H1 (cell line): ENCODE measurements around the gene PAX3. TPM values are rescaled to one million over a fixed set of nuclear protein-coding genes. Genes with fewer than 3 reads are reported as not detected.
A peak's percentile ranks its signal among the peaks of the same experiment; 100 is the strongest.

Experiments used
- CTCF ChIA-PET: fragments of 300-600 bp; sonication (Branson Sonifier 250); formaldehyde crosslinking; loops from one replicate; lab custom pipeline; 2021; ENCODE audit not compliant: partially characterized antibody; lab: Charles Lee
- POLR2A ChIA-PET: fragments of 300-600 bp; sonication (Branson Sonifier 250); formaldehyde crosslinking; loops from one replicate; lab custom pipeline; 2021; ENCODE audit warnings: inconsistent platforms; ENCODE audit not compliant: partially characterized antibody; lab: Charles Lee
- DNase-seq, 2 experiments: peaks; one replicate each; pipeline versions ENCODE4 v3.0.0 to v3.0.0-alpha.2; 2010 to 2022; ENCODE audit warnings: low spot score in 2 of 2, low read depth in 1 of 2, mixed read lengths in 1 of 2
- FAIRE-seq: peaks from 2 replicates; lab custom pipeline; 2011; peaks lifted over from hg19 to GRCh38; lab: Jason Lieb, UNC
- H2AFZ ChIP-seq: 2 replicates; pipeline ENCODE4 v1.8.1; 2012; ENCODE audit warnings: low read length, inconsistent platforms
- H2AK5ac ChIP-seq: 2 replicates; pipeline ENCODE4 v1.6.1; 2013; ENCODE audit warnings: low read depth, low read length
- H2BK120ac ChIP-seq: replicated peaks from 2 replicates; pipeline ENCODE3; 2013; ENCODE audit warnings: low read depth, low read length, inconsistent platforms
- H2BK12ac ChIP-seq: 2 replicates; pipeline ENCODE4 v1.6.1; 2013; ENCODE audit warnings: low read depth, low read length
- H2BK15ac ChIP-seq: 2 replicates; pipeline ENCODE4 v1.6.1; 2013; ENCODE audit warnings: low read length
- H2BK20ac ChIP-seq: 2 replicates; pipeline ENCODE4 v1.6.1; 2013; ENCODE audit warnings: low read length
- H2BK5ac ChIP-seq: 2 replicates; pipeline ENCODE4 v1.6.1; 2013; ENCODE audit warnings: low read depth, low read length
- H3K14ac ChIP-seq: 2 replicates; pipeline ENCODE4 v1.6.1; 2013; ENCODE audit warnings: inconsistent platforms; ENCODE audit not compliant: insufficient read length
- H3K18ac ChIP-seq: 2 replicates; pipeline ENCODE4 v1.6.1; 2013; ENCODE audit warnings: low read length; ENCODE audit errors: extremely low read depth
- H3K23ac ChIP-seq: 2 replicates; pipeline ENCODE4 v1.6.1; 2013; ENCODE audit warnings: inconsistent platforms; ENCODE audit not compliant: insufficient read length
- H3K23me2 ChIP-seq: 2 replicates; pipeline ENCODE4 v1.6.1; 2013; ENCODE audit warnings: low read depth, low read length
- H3K27ac ChIP-seq: 2 replicates; pipeline ENCODE4 v1.6.1; 2011; ENCODE audit warnings: low read depth, low read length, inconsistent platforms
- H3K27me3 ChIP-seq, 4 experiments: replicated peaks in 1 of 4; 1 replicate in 1 of 4; 2 replicates in 3 of 4; pipeline versions ENCODE4 v1.6.1 to v1.8.1; 2011 to 2013; ENCODE audit warnings: low read length in 3 of 4, mild to moderate bottlenecking in 3 of 4, inconsistent platforms in 2 of 4, mixed read lengths in 2 of 4, moderate library complexity in 1 of 4; ENCODE audit not compliant: control insufficient read depth in 3 of 4, insufficient read depth in 3 of 4; ENCODE audit errors: extremely low read depth in 1 of 4
- H3K36me3 ChIP-seq, 4 experiments: 2 replicates each; pipeline versions ENCODE4 v1.6.1 to v1.8.1; 2011 to 2013; ENCODE audit warnings: mild to moderate bottlenecking in 4 of 4, low read length in 3 of 4, moderate library complexity in 2 of 4, control low read depth in 1 of 4, inconsistent platforms in 1 of 4; ENCODE audit not compliant: insufficient read depth in 4 of 4, control insufficient read depth in 2 of 4
- H3K4ac ChIP-seq: replicated peaks from 2 replicates; pipeline ENCODE3; 2013; ENCODE audit warnings: low read length, low read depth, mixed read lengths, inconsistent platforms; ENCODE audit not compliant: insufficient read length
- H3K4me1 ChIP-seq, 4 experiments: replicated peaks in 1 of 4; 1 replicate in 1 of 4; 2 replicates in 3 of 4; pipeline versions ENCODE4 v1.6.1 to v1.8.1; 2011 to 2013; ENCODE audit warnings: low read length in 3 of 4, inconsistent platforms in 2 of 4, mixed read lengths in 1 of 4; ENCODE audit not compliant: insufficient read depth in 4 of 4, control insufficient read depth in 3 of 4
- H3K4me2 ChIP-seq, 2 experiments: 2 replicates each; pipeline versions ENCODE4 v1.6.1 to v1.8.1; 2011 to 2013; ENCODE audit warnings: low read depth in 2 of 2, low read length in 2 of 2, control low read depth in 1 of 2, inconsistent platforms in 1 of 2, mild to moderate bottlenecking in 1 of 2; ENCODE audit not compliant: insufficient read depth in 1 of 2
- H3K4me3 ChIP-seq, 4 experiments: fragments of 200-600, 300-600 bp in 1 of 4; sonication (generic), shearing (Covaris generic), sonication (Bioruptor Twin) in 1 of 4; 2 replicates each; pipeline versions ENCODE4 v1.5.1 to v1.8.1; 2011 to 2016; ENCODE audit warnings: low read length in 4 of 4, low read depth in 3 of 4, control low read depth in 2 of 4, inconsistent platforms in 2 of 4, mild to moderate bottlenecking in 2 of 4, mixed read lengths in 1 of 4, moderate library complexity in 1 of 4; ENCODE audit not compliant: insufficient read depth in 2 of 4; ENCODE audit errors: extremely low read depth in 1 of 4
- H3K56ac ChIP-seq: replicated peaks from 2 replicates; pipeline ENCODE3; 2013; ENCODE audit warnings: low read depth, mild to moderate bottlenecking, mixed read lengths, low read length, inconsistent platforms; ENCODE audit not compliant: insufficient read length
- H3K79me1 ChIP-seq: 2 replicates; pipeline ENCODE4 v1.6.1; 2013; ENCODE audit warnings: low read depth, low read length, control low read depth
- H3K79me2 ChIP-seq, 2 experiments: 2 replicates each; pipeline versions ENCODE4 v1.6.1 to v1.8.1; 2012 to 2013; ENCODE audit warnings: low read length in 2 of 2, mild to moderate bottlenecking in 2 of 2, inconsistent platforms in 1 of 2; ENCODE audit not compliant: insufficient read depth in 2 of 2, control insufficient read depth in 1 of 2
- H3K9ac ChIP-seq, 4 experiments: replicated peaks in 1 of 4; 1 replicate in 1 of 4; 2 replicates in 3 of 4; pipeline versions ENCODE4 v1.6.1 to v1.8.1; 2011 to 2013; ENCODE audit warnings: low read depth in 3 of 4, low read length in 3 of 4, control low read depth in 2 of 4, mild to moderate bottlenecking in 2 of 4, moderate library complexity in 2 of 4, inconsistent platforms in 1 of 4; ENCODE audit errors: extremely low read depth in 1 of 4
- H3K9me3 ChIP-seq, 2 experiments: 2 replicates each; pipeline versions ENCODE4 v1.6.1 to v1.8.1; 2012 to 2013; ENCODE audit warnings: mild to moderate bottlenecking in 2 of 2, moderate library complexity in 2 of 2, control low read depth in 1 of 2, inconsistent platforms in 1 of 2, low read depth in 1 of 2, low read length in 1 of 2, mixed read lengths in 1 of 2; ENCODE audit not compliant: insufficient read depth in 2 of 2
- H4K20me1 ChIP-seq, 2 experiments: replicated peaks in 1 of 2; 2 replicates each; pipeline versions ENCODE3 to v1.8.1; 2011 to 2013; ENCODE audit warnings: inconsistent platforms in 2 of 2, low read length in 2 of 2, mild to moderate bottlenecking in 1 of 2; ENCODE audit not compliant: insufficient read depth in 2 of 2, control insufficient read depth in 1 of 2
- H4K5ac ChIP-seq: 2 replicates; pipeline ENCODE4 v1.6.1; 2013; ENCODE audit warnings: low read length, low read depth, mixed read lengths, inconsistent platforms; ENCODE audit not compliant: insufficient read length
- H4K8ac ChIP-seq: 2 replicates; pipeline ENCODE4 v1.8.0; 2013; ENCODE audit warnings: mild to moderate bottlenecking, moderate library complexity, low read length, inconsistent platforms; ENCODE audit not compliant: insufficient read depth; ENCODE audit errors: extremely low read depth
- H4K91ac ChIP-seq: replicated peaks from 2 replicates; pipeline ENCODE3; 2013; ENCODE audit warnings: low read length, mixed read lengths, inconsistent platforms; ENCODE audit not compliant: insufficient read length
- CBX8 ChIP-seq: fragments of 300-800, 300-1000 bp; sonication (generic); IDR thresholded peaks from 2 replicates; pipeline ENCODE4 v1.7.1; 2016; ENCODE audit warnings: low read depth, low read length, borderline replicate concordance
- EZH2 ChIP-seq: fragments of 200-600 bp; sonication (generic); IDR thresholded peaks from 2 replicates; pipeline ENCODE4 v1.7.1; 2012; ENCODE audit warnings: low read depth, mild to moderate bottlenecking, moderate library complexity, low read length, inconsistent platforms; ENCODE audit not compliant: severe bottlenecking
- MAFK ChIP-seq: IDR thresholded peaks from 2 replicates; pipeline ENCODE4 v1.6.1; 2012; ENCODE audit warnings: low read depth, mild to moderate bottlenecking, improper control_type of control experiment, low read length
- RNF2 ChIP-seq: fragments of 200-900, 300-1000 bp; sonication (generic); IDR thresholded peaks from 2 replicates; pipeline ENCODE4 v1.7.1; 2016; ENCODE audit warnings: borderline replicate concordance, low read depth, mild to moderate bottlenecking, antibody characterized with exemption, low read length; ENCODE audit not compliant: poor library complexity, severe bottlenecking; ENCODE audit errors: missing control alignments
- SUZ12 ChIP-seq: fragments of 200-600 bp; sonication (generic); IDR thresholded peaks from 2 replicates; pipeline ENCODE4 v1.6.1; 2012; ENCODE audit warnings: mild to moderate bottlenecking, inconsistent platforms, low read length, moderate library complexity, mixed read lengths
- WGBS, 2 experiments: shearing (Covaris generic) in 1 of 2; methylation state at CpG; one replicate each; pipeline versions ENCODE4 v1.1.6 to v1.1.7; 2013 to 2015; ENCODE audit warnings: low lambda C conversion rate in 2 of 2, mixed read lengths in 2 of 2, inconsistent platforms in 1 of 2, low coverage in 1 of 2, missing lambda C conversion rate in 1 of 2; ENCODE audit not compliant: insufficient replicate concordance in 2 of 2, insufficient coverage in 1 of 2, insufficient read length in 1 of 2; ENCODE audit errors: extremely low coverage in 1 of 2, missing lambda C conversion rate in 1 of 2; 5-methylcytosine and 5-hydroxymethylcytosine counted together
- polyA plus RNA-seq, 7 experiments: library from polyadenylated mRNA; depleted of rRNA in 3 of 7; stranded (reverse) in 5 of 7; unstranded in 2 of 7; fragments of >200 nt in 5 of 7; fragments of 200-250 nt in 2 of 7; gene quantifications; 1 replicate in 5 of 7; 2 replicates in 1 of 7; 4 replicates in 1 of 7; pipeline versions ENCODE4 v1.2.1 to v1.2.3, GENCODE V29; 2011 to 2013; ENCODE audit warnings: missing spikeins in 2 of 7, mixed read lengths in 2 of 7
- total RNA-seq: library from RNA; stranded (reverse); fragmentation: NEBNext Ultra II Directional; extraction: Animal tissue kit (Norgen Biotek cat#: 25700); gene quantifications from 2 replicates; pipeline ENCODE4 v1.2.1, GENCODE V29; 2021
- TF ChIP-seq, protein P1 (sequence below), 3 experiments: IDR thresholded peaks; 1 replicate in 2 of 3; 2 replicates in 1 of 3; pipeline versions ENCODE4 v1.5.1 to v1.6.1; 2011; ENCODE audit warnings: low read length in 3 of 3, mild to moderate bottlenecking in 3 of 3, inconsistent platforms in 2 of 3, low read depth in 1 of 3, moderate library complexity in 1 of 3; ENCODE audit not compliant: insufficient read depth in 1 of 3; ENCODE audit errors: control extremely low read depth in 1 of 3

PAX3 gene
- total and polyA plus RNA-seq, 2 of the 8 experiments (the other 6 are each of a cell fraction or from before 2014, with no cell fraction given) = 0.33 TPM; not detected in 1

DNA sequence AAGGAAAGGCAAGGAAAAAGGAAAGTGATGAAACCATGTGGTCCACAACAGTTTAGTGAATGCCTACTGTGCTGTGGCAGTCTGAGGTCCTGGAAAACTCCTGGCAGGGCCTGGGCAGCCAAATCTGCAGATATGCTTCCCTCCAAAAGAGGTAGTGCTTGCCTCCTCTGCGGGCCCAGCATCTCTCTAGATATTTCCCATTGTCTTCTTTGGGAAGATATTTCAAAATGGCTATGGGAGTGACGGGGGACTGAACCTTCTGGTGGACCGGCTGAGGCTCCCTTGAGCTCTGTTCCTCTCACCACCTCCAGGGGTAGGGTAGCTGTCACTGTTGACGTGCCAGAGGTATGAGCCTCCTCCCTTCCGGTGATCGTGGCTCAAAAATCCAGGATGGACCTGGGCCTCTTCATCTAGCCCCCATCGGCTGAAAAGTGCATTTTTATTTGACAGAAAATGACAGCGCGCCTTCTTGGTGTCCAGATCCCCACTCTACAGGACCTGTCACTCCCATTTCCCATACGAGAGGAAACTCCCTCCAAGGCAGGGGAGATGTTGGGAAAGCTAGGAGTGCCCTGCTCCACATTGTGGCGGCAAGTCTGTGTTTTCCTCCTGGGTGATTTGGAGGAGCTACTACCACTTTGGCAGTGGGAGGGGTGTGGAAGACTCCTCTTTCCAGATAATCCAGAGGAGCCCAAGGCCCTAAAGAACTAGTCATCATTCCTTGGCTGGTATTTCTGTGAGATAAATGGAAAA is 9.4 kb upstream of the PAX3 start:
- H3K9me3 ChIP-seq = no peaks in the 10 kb centered on the region
- H2BK12ac ChIP-seq = peak overlapping the region; percentile 80; the same call in 1 of the 2 replicates
- ChIA-PET CTCF (interaction anchor here (0.8 to 2.7 kb wide), 14 partner anchors 10 to 306 kb away, joined by 3 to 11 read pairs (median 4); no protein-coding TSS in a partner anchor), POLR2A (interaction anchor here (0.7 to 1.0 kb wide), 3 partner anchors 13 to 18 kb away, joined by 3 read pairs; no protein-coding TSS in a partner anchor)
- H3K79me2 ChIP-seq = no peaks in the 10 kb centered on the region
- TF ChIP-seq EZH2 (peak; percentile 20), SUZ12 (peak; percentile 5; the same call in 1 of the 2 replicates), MAFK (no peak), CBX8 (no peak; the same call in 1 of the 2 replicates), RNF2 (peak; percentile 68)
- TF ChIP-seq, protein P1, sequence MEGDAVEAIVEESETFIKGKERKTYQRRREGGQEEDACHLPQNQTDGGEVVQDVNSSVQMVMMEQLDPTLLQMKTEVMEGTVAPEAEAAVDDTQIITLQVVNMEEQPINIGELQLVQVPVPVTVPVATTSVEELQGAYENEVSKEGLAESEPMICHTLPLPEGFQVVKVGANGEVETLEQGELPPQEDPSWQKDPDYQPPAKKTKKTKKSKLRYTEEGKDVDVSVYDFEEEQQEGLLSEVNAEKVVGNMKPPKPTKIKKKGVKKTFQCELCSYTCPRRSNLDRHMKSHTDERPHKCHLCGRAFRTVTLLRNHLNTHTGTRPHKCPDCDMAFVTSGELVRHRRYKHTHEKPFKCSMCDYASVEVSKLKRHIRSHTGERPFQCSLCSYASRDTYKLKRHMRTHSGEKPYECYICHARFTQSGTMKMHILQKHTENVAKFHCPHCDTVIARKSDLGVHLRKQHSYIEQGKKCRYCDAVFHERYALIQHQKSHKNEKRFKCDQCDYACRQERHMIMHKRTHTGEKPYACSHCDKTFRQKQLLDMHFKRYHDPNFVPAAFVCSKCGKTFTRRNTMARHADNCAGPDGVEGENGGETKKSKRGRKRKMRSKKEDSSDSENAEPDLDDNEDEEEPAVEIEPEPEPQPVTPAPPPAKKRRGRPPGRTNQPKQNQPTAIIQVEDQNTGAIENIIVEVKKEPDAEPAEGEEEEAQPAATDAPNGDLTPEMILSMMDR (IDR thresholded peaks at IDR 0.05; ENCODE audit: control extremely low read depth in 1 of 3, insufficient read depth in 1 of 3, low read depth in 1 of 3, low read length in 3 of 3) = 0 out of 4 replicates have a peak, but pooled peaks of 1 of the 3 experiments have one; percentile 3
- H2BK15ac ChIP-seq = peak overlapping the region; percentile 61; the same call in 1 of the 2 replicates
- H3K18ac ChIP-seq = no peak overlapping the region
- H3K4ac ChIP-seq = no peak overlapping the region
- no peak overlapping the region for H2BK5ac ChIP-seq
- H3K9ac ChIP-seq = no peak overlapping the region
- FAIRE-seq (no peak), DNase-seq (peak in 1 of 2 experiments; percentile 48)
- WGBS, 2 experiments = 27% methylated on average over 8 of the region's 11 CpGs; no CpG with 5 or more reads in 1 of the 2 experiments
- H2BK20ac ChIP-seq = no peak overlapping the region
- peak overlapping the region in 1 of 2 experiments; percentile 65; a peak in 1 of 4 replicates for H3K4me2 ChIP-seq
- H2AFZ ChIP-seq = no peak overlapping the region
- H3K23me2 ChIP-seq = peaks cover 3% of the 10 kb centered on the region; the same call in 1 of the 2 replicates
- peaks cover 20 to 35% of the 10 kb centered on the region in 2 experiments for H4K20me1 ChIP-seq
- no peak overlapping the region for H3K4me3 ChIP-seq
- H3K56ac ChIP-seq = no peak overlapping the region
- H3K27me3 ChIP-seq = peaks cover 98 to 100% (median 99%) of the 10 kb centered on the region in 4 experiments
- no peak overlapping the region for H4K91ac ChIP-seq
- no peak overlapping the region for H3K14ac ChIP-seq
- peaks cover 9 to 43% (median 22%) of the 10 kb centered on the region in 4 experiments for H3K4me1 ChIP-seq
- H2BK120ac ChIP-seq = no peak overlapping the region
- H4K5ac ChIP-seq = no peak overlapping the region
- H4K8ac ChIP-seq = no peak overlapping the region
- no peaks in the 10 kb centered on the region; a peak in 1 of 8 replicates for H3K36me3 ChIP-seq
- H3K27ac ChIP-seq = no peak overlapping the region
- H2AK5ac ChIP-seq = peak overlapping the region; percentile 82; the same call in 1 of the 2 replicates
- H3K23ac ChIP-seq = no peak overlapping the region
- no peaks in the 10 kb centered on the region for H3K79me1 ChIP-seq
